HG03378 (cell line): Measurements from ENCODE around the gene DAAM1.
A peak's percentile ranks its signal among the peaks of the same experiment; 100 is the strongest.

Experiments
- ATAC-seq: cut with Tn5 transposase; IDR thresholded peaks from one replicate; pipeline ENCODE4 v1.9.1; 2021; ENCODE audit warnings: mild to moderate bottlenecking, moderate library complexity; ENCODE audit not compliant: unreplicated experiment

Gene DAAM1

GRCh38 chr14:59311723-59312122 lies 123.3 kb downstream of the DAAM1 start:
- no peak for ATAC-seq

DNA sequence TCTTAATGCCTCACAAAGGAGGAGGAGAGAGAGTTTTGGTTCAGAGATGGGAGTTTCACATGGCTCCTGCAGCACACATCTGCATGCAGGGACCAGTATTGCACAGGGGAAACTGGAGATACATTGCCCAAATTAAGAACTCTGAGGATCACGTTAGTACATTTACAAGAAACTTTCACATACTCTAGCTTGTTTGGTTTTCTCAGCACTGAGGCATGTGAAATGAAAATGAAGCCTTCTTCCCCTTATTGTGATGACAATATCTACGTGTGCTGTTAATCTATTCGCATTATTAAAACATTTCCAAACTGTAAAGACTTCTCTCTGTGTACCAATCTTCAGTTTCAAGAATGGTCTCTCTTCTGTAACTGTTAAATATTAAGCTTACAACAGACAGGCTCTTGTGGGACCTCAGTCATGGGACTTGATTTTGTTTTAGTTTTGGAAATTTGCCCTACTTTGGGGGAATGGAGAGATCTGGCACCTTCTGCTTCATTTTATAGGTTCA lies 124.7 kb downstream of the DAAM1 start:
- peak; percentile 59 for ATAC-seq

DNA sequence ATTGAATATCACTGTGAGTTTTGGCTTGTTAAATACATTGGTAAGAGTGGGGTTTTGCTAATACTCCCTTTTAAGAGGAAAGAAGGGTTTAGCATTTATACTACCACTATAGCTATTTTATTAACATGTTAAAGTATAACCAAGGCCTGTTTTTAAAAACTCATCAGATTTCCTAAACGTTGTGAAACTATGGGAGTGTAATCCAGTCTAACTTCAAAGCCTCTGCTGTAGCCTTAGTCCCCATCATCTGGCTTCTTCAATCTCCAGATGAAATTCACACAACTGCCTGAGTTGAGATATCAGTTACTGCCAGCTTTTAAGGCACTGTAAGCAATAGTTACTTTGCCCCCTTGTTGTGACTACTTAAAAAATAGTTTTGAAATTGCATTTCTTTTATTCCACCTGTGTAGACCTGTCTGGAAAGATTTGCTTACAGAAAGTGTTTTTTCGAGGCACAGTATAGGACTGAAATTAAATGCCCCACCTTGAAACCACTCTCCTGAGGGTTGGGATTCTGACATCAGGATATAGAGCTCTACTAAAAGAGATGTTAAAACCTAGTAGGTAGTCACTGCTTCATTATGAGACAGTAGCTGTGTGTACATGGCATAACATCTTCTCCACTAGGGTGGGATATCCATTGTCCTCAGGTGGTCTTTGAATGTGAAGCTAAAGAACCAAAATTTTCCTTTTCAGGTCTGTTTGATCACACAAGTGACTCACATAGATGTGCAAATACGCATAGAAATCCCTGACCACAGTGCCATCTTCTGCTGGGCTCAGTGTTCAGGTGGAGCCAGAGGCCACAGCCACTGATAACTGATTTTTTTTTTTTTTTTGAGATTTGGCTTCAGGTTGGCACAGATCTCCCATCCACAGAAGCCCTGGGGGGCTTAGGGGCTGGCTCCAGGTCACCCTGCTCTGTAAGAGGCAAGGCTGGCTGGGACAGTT lies 125.5 kb downstream of the DAAM1 start:
- no peak for ATAC-seq

DNA sequence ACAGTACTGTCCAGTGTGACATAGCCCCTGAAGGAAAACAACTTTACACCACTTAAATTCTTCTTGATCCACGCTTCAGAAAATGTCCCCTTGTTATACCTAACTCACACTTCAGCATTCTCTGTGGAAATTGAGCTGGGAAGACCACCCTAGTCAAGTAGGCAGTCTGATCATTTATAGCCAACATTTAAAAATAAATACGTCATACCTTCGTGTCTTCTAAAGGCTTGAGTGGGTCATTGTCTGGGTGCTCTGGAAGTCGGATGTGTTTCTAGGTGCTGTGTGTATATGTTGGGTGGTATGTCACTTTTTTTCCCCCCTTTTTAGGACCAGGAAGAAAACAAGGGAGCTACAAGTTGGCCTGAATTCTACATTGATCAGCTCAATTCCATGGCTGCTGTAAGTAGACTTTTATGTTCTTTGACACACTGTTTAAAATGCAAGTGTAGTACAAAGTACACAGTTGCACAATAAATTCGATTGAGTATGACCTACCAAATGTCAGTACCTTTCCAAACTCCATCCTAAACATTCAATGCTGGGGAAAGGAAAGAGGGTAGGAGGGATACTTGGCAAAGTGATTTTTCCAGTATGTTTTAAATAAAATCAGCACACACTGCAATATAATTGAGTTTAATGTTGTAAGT lies 126.6 kb downstream of the DAAM1 start:
- ATAC-seq: no peak

- no peak for ATAC-seq
Observed at GRCh38 chr14:59316151-59316830, 127.8 kb downstream of the DAAM1 start.

GRCh38 chr14:59317346-59317745 lies 128.9 kb downstream of the DAAM1 start:
- ATAC-seq: no peak

GRCh38 chr14:59317798-59318505 lies 129.5 kb downstream of the DAAM1 start:
- ATAC-seq: no peak

GRCh38 chr14:59318908-59319307 lies 130.4 kb downstream of the DAAM1 start:
- ATAC-seq: no peak

- ATAC-seq: no peak
Observed at GRCh38 chr14:59320361-59320760, 131.9 kb downstream of the DAAM1 start.

GRCh38 chr14:59320763-59321625 lies 132.5 kb downstream of the DAAM1 start:
- no peak for ATAC-seq

DNA sequence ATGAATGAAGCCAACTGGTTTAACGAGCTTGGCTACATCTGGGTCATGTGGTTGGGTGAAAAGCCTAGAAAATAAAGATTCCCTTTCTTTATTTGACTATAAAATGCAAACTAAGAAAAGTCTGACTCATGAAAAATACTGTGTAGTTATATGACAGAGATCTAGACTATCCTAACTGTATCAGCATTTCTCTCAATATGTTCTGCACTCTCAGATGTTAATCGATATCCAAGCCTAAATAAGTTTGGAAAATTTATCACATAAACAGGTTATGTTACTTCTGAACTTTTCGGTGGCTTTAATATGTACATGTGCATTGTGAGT lies 133.1 kb downstream of the DAAM1 start:
- ATAC-seq: no peak

GRCh38 chr14:59325906-59326305 lies 137.4 kb downstream of the DAAM1 start:
- ATAC-seq: no peak

DNA sequence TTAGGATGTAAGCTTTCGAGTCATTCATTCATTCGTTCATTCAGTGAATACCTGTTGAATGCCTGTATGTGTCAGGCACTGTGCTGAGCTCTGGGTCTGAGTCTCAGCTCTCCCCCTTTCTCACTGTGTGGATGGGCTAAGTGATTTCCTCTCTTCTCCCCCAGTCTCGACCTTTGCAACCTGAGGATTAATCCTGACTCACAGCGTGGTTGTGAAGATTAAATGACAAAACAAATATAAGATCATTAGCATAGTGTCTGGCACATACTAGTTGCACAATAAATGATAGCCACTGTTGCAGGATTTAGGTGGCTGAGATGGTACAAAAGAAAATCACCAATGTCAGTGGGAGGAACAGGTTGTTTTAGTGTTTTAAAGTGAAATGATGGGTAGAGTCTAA lies 140.0 kb downstream of the DAAM1 start:
- no peak for ATAC-seq

- peak; percentile 86 for ATAC-seq
Observed at GRCh38 chr14:59330455-59330854, 142.0 kb downstream of the DAAM1 start.

DNA sequence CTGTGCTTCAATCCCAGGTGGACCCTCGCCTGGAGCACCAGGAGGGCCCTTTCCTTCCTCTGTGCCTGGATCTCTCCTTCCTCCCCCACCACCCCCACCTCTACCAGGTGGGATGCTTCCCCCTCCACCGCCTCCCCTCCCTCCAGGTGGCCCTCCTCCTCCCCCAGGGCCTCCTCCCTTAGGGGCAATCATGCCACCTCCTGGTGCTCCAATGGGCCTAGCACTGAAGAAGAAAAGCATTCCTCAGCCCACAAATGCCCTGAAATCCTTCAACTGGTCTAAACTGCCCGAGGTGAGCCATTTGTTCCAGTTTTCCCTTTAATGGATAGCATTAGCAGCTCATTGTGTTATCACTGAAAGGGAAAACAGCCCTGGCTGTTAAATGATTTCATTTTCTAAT lies 142.8 kb downstream of the DAAM1 start:
- ATAC-seq: no peak

GRCh38 chr14:59332727-59333126 lies 144.3 kb downstream of the DAAM1 start:
- no peak for ATAC-seq

GRCh38 chr14:59333235-59333634 lies 144.8 kb downstream of the DAAM1 start:
- ATAC-seq: no peak

DNA sequence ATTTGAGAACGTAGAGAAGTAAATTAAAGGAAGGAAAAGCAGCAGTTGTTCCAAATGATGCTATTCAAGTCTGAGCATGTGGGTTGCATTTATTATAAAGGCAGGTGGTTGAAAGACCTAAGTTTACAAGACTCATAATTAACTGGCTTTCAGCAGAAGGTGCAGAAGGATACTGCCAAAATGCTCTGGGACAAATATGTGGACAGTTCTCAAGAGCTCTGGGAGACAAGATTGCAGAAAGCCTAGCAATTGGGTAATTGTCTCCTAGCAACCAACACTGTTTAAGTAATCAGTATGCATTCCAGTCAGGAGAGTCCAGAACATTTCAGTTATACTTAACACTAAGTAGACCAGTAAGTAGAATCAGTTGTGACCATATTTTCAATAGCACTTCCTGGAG lies 145.2 kb downstream of the DAAM1 start:
- ATAC-seq: no peak

- no peak for ATAC-seq
Observed at GRCh38 chr14:59334253-59334652, 145.8 kb downstream of the DAAM1 start.

DNA sequence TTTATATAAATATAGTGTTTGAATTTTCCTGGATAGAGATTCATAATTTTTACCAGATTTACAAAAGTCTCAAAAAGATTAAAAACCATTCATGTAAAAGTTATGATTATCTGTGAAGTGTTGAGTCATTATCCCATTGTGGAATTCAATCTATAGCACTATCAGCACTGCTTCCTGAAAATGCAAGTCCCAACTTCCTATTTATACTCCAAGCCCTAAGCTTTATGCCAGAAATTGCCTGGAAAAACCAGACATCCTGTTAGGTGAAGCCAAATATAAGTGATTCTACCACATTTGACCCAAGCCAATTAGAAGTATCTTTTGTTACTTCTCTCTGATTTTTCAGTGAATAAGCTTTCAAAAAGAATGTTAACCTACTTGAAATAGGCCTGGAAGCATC lies 147.6 kb downstream of the DAAM1 start:
- no peak for ATAC-seq
